GM21390 (cell line): Measurements from ENCODE around the gene GYS2.

Experiments
- ATAC-seq: cut with Tn5 transposase; IDR thresholded peaks from one replicate; pipeline ENCODE4 v1.9.1; 2021; ENCODE audit not compliant: unreplicated experiment

Gene GYS2

DNA sequence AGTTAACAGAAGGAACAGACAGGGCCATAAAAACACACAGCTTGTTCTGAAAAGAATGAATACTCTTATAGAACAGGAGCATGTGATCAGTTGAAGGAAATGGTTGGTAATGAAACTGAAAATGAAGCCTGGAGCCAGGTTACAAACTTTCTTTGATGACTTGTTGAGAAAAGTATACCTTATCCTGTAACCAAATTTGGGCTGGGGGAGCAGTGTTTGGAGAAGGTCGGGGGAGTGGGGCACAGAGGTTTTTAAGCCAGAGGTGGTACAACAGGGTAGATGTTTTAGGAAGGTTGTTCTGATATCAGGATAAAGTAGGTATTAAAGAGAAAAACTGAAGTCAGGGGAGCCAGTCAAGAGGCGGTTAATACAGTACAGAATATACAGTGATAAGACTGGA, 94.9 kb downstream of the GYS2 start:
- peak; percentile 95 for ATAC-seq

DNA sequence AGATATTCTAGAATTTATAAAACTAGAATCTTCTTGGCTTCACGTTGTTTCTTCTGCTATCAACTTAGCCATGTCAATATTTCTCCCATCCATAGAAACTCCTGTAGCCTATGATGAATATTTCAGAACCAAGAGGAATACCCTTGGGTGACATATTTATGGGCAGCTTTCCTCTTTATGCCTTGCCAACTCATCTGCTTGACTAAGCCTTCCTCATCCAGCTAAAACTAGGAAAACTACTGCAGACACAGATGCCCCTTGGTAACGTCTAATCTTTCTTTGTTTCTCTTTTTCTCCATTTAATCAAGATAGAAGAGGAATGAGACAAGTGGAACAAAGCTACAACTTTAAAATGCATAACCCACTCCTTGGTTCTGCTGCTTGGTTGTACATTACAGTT, 96.8 kb downstream of the GYS2 start:
- ATAC-seq, result no peak

DNA sequence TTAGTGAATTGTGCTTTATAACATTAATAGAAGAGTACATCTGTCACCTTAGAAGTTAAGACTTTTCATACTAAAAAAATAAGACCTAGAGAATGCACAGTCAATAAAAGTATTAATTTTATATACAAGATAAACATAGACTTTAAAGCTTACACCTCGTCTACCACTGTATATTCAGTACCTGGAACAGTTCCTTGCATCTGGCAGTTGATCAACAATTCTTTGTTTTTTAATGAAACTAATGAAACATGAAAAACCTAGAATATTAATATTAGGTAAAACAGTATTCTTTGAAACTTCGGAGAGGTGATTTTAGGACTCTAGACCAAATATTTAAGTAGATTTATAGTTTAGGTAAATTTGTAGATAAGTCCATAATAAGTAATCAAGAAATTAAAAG, 98.8 kb downstream of the GYS2 start:
- ATAC-seq, result no peak

DNA sequence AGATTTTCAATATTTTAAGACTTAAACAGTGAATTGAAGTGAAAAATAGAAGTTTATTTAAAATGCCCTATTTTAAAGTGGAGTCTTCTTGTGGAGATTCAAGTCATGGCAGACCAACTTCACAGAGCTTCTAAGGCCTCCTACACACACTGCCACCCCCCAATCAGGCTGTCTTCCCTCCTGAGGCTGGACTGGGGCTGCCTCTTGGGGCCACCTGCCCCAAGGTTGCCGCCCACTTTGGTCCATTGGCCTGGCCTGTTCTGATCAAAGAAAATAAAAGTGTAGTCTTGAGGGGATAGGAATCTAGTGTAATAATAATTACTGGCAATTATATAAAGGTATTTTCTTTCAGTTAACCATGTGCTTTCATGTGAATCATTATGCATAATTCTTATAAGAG, 101.8 kb downstream of the GYS2 start:
- no peak for ATAC-seq

DNA sequence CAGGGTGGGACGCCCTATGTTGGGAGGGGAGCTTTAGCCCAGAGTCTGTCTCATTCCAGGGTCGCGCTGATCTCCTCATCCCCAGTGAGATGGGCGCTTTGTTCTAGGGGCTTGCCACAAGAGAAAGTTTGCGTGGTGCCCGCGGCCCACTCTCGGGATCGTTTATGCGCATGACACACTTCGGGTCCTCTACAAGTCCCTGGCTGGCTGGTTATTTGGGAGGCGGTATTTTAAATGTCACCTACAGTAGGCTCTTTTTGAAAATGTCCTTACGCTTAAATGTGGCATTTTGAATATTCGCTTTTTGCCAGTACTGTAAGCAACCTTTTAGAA, 102.5 kb downstream of the GYS2 start:
- ATAC-seq, result no peak

DNA sequence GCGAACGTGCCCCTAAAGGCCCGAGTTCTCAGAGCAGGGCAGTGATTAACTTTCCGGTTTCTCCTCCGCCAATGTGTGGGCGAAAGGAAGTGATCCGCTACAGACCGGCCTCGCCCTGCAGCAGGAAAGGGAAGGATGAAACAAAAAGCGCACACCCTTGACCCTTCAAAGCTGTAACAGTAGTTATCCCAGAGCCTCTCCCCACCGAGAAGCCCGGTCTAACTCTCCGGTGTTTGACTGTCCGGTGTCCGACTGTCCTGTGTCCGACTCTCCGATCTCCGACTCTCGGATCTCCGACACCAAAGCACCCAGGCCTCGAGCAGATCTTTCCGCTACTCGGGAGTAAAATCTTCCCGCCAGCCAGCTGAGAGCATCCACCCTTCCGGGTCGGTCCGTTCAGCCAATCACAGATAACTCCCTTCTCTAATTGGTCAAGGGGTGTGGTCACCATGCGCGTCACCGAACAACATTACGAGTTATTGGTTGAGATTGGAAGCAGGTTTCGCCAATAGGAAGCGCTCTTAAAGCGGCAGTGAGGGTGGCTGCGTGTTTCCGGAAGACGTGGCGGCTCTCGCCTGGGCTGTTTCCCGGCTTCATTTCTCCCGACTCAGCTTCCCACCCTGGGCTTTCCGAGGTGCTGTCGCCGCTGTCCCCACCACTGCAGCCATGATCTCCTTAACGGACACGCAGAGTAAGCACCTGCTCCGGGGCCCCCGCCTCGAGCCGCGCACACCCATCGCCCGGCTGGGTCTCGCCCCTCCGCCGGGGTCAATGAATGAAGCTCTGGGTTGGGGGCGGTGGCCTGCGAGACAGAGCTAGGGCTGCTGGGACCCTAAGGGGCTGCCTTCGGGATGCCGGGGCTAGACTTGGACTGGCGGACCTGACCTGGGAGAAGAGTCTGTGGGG, 103.1 kb downstream of the GYS2 start, which contains the start of the genes GOLT1B and RECQL:
TSS of gene GOLT1B (plus strand) at position 532 of the 906 bp plus-strand sequence. CDS start at position 667, 135 bp downstream.
TSS of gene RECQL (minus strand) at position 378 of the 906 bp plus-strand sequence. CDS start 2,065 bp downstream, outside the sequence.
- peak; percentile 98 for ATAC-seq

DNA sequence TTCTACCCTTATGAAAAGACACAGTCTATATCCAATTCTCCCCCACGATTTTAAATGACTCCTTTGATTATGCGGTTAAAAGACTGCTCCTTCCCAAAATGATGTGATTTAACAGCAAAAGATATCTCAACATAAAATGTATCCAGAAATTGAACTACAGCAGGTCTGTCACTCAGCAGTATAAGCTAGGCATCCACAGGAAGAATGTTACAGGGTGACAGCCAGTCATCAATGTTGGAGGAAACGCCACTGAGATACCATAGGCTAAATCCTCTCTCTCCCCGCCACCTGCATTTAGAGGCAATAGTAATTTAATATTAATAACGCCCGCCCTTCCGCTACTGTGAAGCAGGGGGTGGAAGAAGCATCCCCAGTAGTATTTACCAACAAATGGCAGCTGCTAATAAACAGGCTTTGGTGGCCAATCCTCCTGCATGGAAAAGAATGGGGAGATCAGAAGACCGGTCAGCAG, 103.8 kb downstream of the GYS2 start:
- peak; percentile 2 for ATAC-seq

DNA sequence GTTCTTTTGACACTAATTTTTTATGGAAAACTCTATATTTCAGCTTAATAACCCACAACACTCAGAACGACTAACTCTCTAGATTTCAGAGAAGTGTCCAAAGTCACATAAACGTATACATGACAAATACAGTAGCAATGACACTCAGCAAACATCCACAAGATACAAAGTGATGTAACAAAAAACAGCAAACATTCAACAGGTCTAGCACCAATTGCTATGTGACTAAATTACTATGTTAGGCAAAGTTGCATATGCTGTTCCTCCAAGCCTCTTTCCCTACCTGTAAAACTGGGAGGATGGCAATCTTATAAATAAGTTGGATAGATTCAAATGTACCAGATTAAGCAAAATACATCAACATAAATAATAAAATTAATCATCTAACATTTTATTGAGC, 104.9 kb downstream of the GYS2 start:
- no peak for ATAC-seq
